Measurements from ENCODE around the gene KCNQ1OT1. TPM values are rescaled to one million over a fixed set of nuclear protein-coding genes. Genes with fewer than 3 reads are reported as not detected.

The KCNQ1OT1 gene
- total and polyA plus RNA-seq, 3 experiments from 2014 or later, result 0.08 to 0.20 (median 0.20) TPM

DNA sequence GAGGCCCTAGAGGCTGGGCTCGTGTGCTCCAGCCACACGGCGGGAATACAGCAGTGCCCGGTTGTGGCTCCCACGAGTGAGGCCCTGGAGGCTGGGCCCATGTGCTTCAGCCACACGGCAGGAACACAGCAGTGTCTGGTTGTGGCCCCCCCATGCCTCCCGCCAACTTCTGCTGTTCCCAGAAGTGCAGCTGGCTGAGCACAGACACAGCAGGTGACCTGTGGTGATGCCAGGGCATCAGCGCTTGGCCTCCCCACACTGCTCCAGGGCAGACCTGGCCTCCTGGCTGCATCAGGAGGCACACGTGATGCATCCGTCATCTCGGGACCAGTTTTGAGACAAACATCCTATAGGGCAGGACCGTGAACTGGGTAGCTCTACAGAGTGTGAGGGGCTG lies 110.3 kb downstream of the KCNQ1OT1 start:
- CTCF ChIA-PET, result no interaction called here
- H3K27me3 ChIP-seq (ENCODE audit: insufficient read depth, low read length, poor library complexity, severe bottlenecking), result no peaks in the 10 kb centered on the region
- peaks cover 0 to 9% (median 0%) of the 10 kb centered on the region in 3 donors for H3K36me3 Mint-ChIP-seq
- no peak overlapping the region for H3K4me3 ChIP-seq (ENCODE audit: low read length)
- H3K9me3 Mint-ChIP-seq, result no peaks in the 10 kb centered on the region
- H3K27ac ChIP-seq (ENCODE audit: low read depth, low read length), result no peak overlapping the region
- POLR2A ChIA-PET, result no interaction called here
- H3K9me3 ChIP-seq (ENCODE audit: low read length), result no peaks in the 10 kb centered on the region
- peaks cover 0 to 4% of the 10 kb centered on the region in 2 donors for H3K27me3 Mint-ChIP-seq
- H3K27ac Mint-ChIP-seq, result peak overlapping the region in 1 of 8 donors; percentile 47
- DNase-seq, result no peak
- no peaks in the 10 kb centered on the region for H3K36me3 ChIP-seq (ENCODE audit: insufficient read depth, low read length)
- H3K4me1 Mint-ChIP-seq, result no peaks in the 10 kb centered on the region
- no peak overlapping the region for H3K4me3 Mint-ChIP-seq
- H3K4me1 ChIP-seq (ENCODE audit: insufficient read depth, low read length), result no peaks in the 10 kb centered on the region

DNA sequence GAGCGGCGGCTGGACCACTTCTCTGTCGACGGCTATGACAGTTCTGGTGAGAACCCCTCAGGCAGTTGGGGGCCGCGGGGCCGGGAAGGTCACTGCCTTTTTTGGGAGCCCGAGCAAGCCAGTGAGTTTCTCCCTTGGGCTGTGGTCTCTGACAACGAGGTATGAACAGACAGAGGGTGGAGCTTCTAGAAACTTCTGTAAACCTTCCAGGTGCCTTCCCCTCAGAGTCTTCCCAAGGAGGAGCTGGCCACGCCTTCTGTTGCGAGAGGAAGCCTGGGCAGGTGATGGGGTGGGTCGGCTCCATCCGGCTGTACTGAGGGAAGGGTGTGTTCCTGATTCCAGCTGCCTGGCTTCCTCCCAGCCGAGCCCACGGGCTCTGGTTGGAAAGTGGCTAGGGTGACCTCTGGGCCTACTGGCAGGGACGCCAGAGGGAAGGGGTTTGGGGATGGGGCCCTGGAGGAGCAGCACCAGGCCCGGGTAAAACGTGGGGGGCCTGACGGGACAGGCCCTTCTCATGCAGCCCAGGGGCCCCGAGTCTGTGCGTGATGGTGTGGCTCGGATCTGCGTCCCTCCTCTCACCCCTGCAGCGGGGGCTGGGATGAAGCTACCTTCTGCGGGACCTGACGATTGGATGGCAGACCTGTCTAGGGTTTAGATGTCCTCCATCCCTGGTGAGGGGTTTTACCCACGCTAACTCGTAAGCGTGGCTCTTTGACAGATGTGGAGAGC lies 110.8 kb downstream of the KCNQ1OT1 start:
- ChIA-PET POLR2A (no interaction called here), CTCF (no interaction called here)
- Mint-ChIP-seq H3K4me1 (no peaks in the 10 kb centered on the region), H3K27me3 (peaks cover 0 to 4% of the 10 kb centered on the region in 2 donors), H3K27ac (no peak overlapping the region), H3K4me3 (peak overlapping the region in 1 of 7 donors; percentile 81), H3K36me3 (peaks cover 0 to 8% (median 0%) of the 10 kb centered on the region in 3 donors), H3K9me3 (no peaks in the 10 kb centered on the region)
- Histone ChIP-seq H3K36me3 (ENCODE audit: insufficient read depth, low read length) (no peaks in the 10 kb centered on the region), H3K9me3 (ENCODE audit: low read length) (no peaks in the 10 kb centered on the region), H3K27me3 (ENCODE audit: insufficient read depth, low read length, poor library complexity, severe bottlenecking) (no peaks in the 10 kb centered on the region), H3K4me3 (ENCODE audit: low read length) (no peak overlapping the region), H3K4me1 (ENCODE audit: insufficient read depth, low read length) (no peaks in the 10 kb centered on the region), H3K27ac (ENCODE audit: low read depth, low read length) (no peak overlapping the region)
- no peak for DNase-seq

DNA sequence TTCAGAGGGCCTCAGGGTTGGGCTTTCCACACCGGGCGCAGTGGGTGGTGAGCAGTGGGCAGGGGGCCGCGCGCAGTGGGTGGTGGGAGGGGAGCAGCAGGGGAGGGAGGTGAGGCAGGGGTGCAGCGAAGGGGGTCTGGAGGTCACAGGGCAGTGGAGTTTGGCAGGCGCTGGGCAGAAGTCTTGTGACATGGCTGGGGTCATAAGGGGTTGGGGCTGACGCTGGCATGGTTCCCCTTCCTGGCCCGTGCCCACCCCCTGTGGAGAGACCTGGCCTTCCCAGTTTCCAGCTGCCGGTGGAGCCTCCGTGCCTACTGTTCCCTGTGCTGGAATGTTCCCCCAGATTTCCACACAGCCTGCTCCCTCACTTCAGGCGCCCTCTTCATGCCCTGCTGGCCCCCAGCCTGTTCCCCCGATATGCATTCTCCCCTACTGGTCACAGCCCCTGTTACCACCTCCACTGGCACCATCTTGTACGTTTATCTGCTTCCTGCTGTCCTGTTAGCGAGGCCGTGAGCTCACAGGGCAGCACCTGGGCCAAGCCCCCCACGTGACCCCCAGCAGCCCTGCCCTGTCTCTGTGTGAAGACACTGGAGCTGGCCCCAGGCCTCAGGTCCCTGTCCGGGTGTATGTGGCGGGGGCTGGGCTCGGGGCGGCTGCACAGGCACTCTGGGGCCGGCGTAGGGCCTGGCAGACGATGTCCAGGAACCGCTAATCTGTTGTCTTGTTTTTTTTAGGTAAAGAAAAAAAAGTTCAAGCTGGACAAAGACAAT lies 111.6 kb downstream of the KCNQ1OT1 start:
- H3K36me3 Mint-ChIP-seq, result peaks cover 0 to 4% (median 0%) of the 10 kb centered on the region in 3 donors
- no peaks in the 10 kb centered on the region for H3K9me3 Mint-ChIP-seq
- ChIA-PET POLR2A (no interaction called here), CTCF (no interaction called here)
- peak in 1 of 5 donors; percentile 41 for DNase-seq
- H3K27ac Mint-ChIP-seq, result no peak overlapping the region
- Histone ChIP-seq H3K36me3 (ENCODE audit: insufficient read depth, low read length) (no peaks in the 10 kb centered on the region), H3K27me3 (ENCODE audit: insufficient read depth, low read length, poor library complexity, severe bottlenecking) (no peaks in the 10 kb centered on the region), H3K9me3 (ENCODE audit: low read length) (no peaks in the 10 kb centered on the region), H3K4me3 (ENCODE audit: low read length) (no peak overlapping the region), H3K4me1 (ENCODE audit: insufficient read depth, low read length) (no peaks in the 10 kb centered on the region), H3K27ac (ENCODE audit: low read depth, low read length) (no peak overlapping the region)
- H3K27me3 Mint-ChIP-seq, result peaks cover 0 to 2% of the 10 kb centered on the region in 2 donors
- no peak overlapping the region for H3K4me3 Mint-ChIP-seq
- H3K4me1 Mint-ChIP-seq, result no peaks in the 10 kb centered on the region

DNA sequence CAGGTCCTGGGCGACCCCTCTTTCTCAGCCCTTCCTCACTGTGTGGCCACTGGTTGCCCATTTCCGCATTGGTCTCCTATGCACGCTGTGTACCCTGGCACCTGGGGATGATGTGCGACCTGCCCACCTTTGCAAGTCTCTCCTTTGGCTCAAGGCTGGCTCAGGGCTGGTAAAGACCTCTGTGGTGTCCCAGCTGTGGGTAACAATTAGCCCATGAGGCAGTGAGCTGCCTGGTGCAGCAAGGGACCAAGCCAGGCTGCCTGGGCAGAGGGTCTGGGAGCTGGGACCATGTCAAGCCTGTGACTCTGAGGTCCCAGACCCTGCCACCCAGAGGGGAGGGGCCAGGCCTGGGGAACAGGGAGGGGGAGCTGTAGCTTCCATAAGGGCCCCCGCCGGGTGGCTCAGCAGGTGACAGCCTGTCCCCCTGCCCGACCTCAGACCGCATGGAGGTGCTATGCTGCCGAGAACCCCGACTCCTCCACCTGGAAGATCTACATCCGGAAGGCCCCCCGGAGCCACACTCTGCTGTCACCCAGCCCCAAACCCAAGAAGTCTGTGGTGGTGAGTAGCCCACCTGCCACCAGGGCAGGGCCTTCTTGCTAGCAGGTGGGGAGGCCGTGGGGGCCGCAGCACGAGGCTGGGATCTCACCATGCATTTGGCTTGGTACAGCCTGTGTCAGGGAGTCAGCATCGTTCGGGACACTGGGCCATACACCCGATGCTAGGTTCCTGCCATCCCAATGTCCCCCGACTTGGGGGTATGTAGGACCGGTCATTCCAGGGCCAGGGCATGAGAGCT lies 112.5 kb downstream of the KCNQ1OT1 start:
- H3K27ac Mint-ChIP-seq, result no peak overlapping the region
- no peak overlapping the region for H3K4me3 Mint-ChIP-seq
- Histone ChIP-seq H3K36me3 (ENCODE audit: insufficient read depth, low read length) (no peaks in the 10 kb centered on the region), H3K9me3 (ENCODE audit: low read length) (no peaks in the 10 kb centered on the region), H3K4me1 (ENCODE audit: insufficient read depth, low read length) (no peaks in the 10 kb centered on the region), H3K27me3 (ENCODE audit: insufficient read depth, low read length, poor library complexity, severe bottlenecking) (no peaks in the 10 kb centered on the region), H3K4me3 (ENCODE audit: low read length) (no peak overlapping the region), H3K27ac (ENCODE audit: low read depth, low read length) (no peak overlapping the region)
- no peaks in the 10 kb centered on the region for H3K4me1 Mint-ChIP-seq
- ChIA-PET POLR2A (no interaction called here), CTCF (no interaction called here)
- no peaks in the 10 kb centered on the region for H3K9me3 Mint-ChIP-seq
- H3K36me3 Mint-ChIP-seq, result peaks cover 0 to 4% (median 0%) of the 10 kb centered on the region in 3 donors
- H3K27me3 Mint-ChIP-seq, result peaks cover 0 to 2% of the 10 kb centered on the region in 2 donors
- peak in 1 of 5 donors; percentile 43 for DNase-seq

DNA sequence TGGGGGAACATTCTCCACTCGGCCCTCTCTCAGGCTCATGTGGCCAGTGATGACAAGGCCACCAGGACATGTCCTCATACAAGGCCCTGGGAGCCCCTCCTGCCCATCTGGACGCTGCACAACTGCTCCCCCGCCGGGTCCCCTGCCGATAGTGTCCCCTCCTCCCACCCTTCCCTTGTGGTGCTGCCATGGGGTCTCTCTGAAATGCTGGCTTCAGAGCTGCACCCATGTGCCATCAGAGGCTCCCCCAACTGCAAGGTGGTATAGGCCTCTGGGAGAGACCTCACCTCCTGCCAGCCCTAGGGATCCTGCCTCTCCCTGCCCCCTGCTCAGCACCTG lies 113.0 kb downstream of the KCNQ1OT1 start:
- Histone ChIP-seq H3K9me3 (ENCODE audit: low read length) (no peaks in the 10 kb centered on the region), H3K27ac (ENCODE audit: low read depth, low read length) (no peak overlapping the region), H3K36me3 (ENCODE audit: insufficient read depth, low read length) (no peaks in the 10 kb centered on the region), H3K27me3 (ENCODE audit: insufficient read depth, low read length, poor library complexity, severe bottlenecking) (no peaks in the 10 kb centered on the region), H3K4me1 (ENCODE audit: insufficient read depth, low read length) (no peaks in the 10 kb centered on the region), H3K4me3 (ENCODE audit: low read length) (no peak overlapping the region)
- DNase-seq, result peak in 1 of 5 donors; percentile 23
- Mint-ChIP-seq H3K4me3 (no peak overlapping the region), H3K27ac (no peak overlapping the region), H3K36me3 (peaks cover 0 to 4% (median 0%) of the 10 kb centered on the region in 3 donors), H3K9me3 (no peaks in the 10 kb centered on the region), H3K4me1 (no peaks in the 10 kb centered on the region), H3K27me3 (no peaks in the 10 kb centered on the region)
- ChIA-PET POLR2A (no interaction called here), CTCF (no interaction called here)

DNA sequence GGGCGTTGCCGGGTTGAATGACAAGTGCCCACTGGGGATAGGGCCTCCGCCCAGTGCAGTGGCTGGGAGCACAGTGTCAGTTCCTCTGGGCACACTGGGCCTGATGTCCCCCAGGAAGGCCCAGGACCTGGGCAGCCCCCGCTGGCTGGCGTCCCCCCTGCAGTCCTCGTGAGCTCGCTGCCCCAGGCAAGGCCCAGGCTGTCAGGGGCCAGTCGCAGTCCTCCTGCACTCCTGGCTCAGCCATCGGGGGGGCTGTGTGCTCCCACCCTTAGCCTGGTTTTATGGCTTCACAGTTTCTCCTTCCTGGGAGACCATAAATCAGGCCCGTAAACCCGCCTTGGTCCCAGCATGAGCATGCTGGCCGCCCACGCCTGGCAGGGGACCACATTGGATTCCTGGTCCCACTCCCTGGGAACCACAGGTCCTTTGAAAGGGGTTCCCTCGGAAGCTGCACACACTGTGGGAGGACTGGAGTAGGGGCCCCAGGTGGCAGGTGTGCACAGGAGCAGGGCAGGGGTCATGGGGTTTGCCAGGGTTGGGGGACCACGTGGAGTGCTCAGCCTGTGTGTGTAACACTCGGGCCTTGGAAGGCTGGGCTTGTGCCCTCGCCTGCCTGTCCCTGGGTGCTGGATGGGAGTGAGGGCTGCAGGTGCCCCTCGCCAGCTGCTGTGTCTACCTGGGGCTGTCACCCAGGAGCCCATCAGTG lies 113.6 kb downstream of the KCNQ1OT1 start:
- Histone ChIP-seq H3K36me3 (ENCODE audit: insufficient read depth, low read length) (no peaks in the 10 kb centered on the region), H3K27me3 (ENCODE audit: insufficient read depth, low read length, poor library complexity, severe bottlenecking) (no peaks in the 10 kb centered on the region), H3K9me3 (ENCODE audit: low read length) (no peaks in the 10 kb centered on the region), H3K27ac (ENCODE audit: low read depth, low read length) (no peak overlapping the region), H3K4me1 (ENCODE audit: insufficient read depth, low read length) (no peaks in the 10 kb centered on the region), H3K4me3 (ENCODE audit: low read length) (no peak overlapping the region)
- ChIA-PET CTCF (no interaction called here), POLR2A (no interaction called here)
- no peaks in the 10 kb centered on the region for H3K9me3 Mint-ChIP-seq
- no peaks in the 10 kb centered on the region for H3K4me1 Mint-ChIP-seq
- no peaks in the 10 kb centered on the region for H3K27me3 Mint-ChIP-seq
- no peak overlapping the region for H3K27ac Mint-ChIP-seq
- peaks cover 0 to 4% (median 0%) of the 10 kb centered on the region in 3 donors for H3K36me3 Mint-ChIP-seq
- DNase-seq, result peak in 2 of 5 donors; percentile 0 to 45
- no peak overlapping the region for H3K4me3 Mint-ChIP-seq

DNA sequence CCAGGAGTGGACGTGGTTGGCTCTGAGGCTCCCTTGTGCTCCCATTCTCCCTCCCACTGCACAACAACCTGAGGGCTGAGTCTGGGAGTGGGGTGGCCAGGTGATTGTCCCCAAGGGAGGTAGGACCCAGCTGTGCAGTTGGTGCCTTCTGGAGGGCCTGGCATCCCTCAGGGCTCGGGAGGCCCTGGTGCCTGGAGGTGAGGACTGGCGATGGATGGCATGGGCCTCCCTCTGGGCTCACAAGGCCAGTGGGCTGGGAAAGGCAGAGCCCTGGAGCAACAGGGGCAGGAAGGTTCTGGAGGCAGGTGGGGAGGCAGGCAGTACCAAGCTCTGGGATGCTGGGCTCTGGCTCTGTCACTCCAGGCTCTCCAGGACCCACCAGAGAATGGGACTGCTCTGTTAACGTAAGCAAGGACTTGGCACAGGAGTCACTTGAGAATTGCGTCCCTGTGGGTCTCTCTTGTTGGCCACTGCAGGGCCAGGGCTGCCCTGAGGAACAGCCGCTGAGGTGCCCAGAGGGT lies 114.2 kb downstream of the KCNQ1OT1 start:
- H3K4me3 ChIP-seq (ENCODE audit: low read length), result no peak overlapping the region
- H3K36me3 ChIP-seq (ENCODE audit: insufficient read depth, low read length), result no peaks in the 10 kb centered on the region
- H3K27me3 ChIP-seq (ENCODE audit: insufficient read depth, low read length, poor library complexity, severe bottlenecking), result no peaks in the 10 kb centered on the region
- Mint-ChIP-seq H3K9me3 (no peaks in the 10 kb centered on the region), H3K27me3 (no peaks in the 10 kb centered on the region), H3K4me1 (no peaks in the 10 kb centered on the region), H3K27ac (no peak overlapping the region), H3K36me3 (peaks cover 0 to 4% (median 0%) of the 10 kb centered on the region in 3 donors), H3K4me3 (no peak overlapping the region)
- no peaks in the 10 kb centered on the region for H3K9me3 ChIP-seq (ENCODE audit: low read length)
- ChIA-PET POLR2A (no interaction called here), CTCF (no interaction called here)
- DNase-seq, result no peak
- no peak overlapping the region for H3K27ac ChIP-seq (ENCODE audit: low read depth, low read length)
- no peaks in the 10 kb centered on the region for H3K4me1 ChIP-seq (ENCODE audit: insufficient read depth, low read length)

Data from CD8-positive, alpha-beta memory T cell (primary cell).